ENCODE data around the gene SRD5A3. TPM values are rescaled to one million over a fixed set of nuclear protein-coding genes. Genes with fewer than 3 reads are reported as not detected.
A peak's percentile ranks its signal among the peaks of the same experiment; 100 is the strongest.

The SRD5A3 gene
- total RNA-seq, 6 donors from 2014 or later = 7.2 to 21.4 (median 13.0) TPM

GRCh38 chr4:55395218-55395528 lies 49.1 kb downstream of the SRD5A3 start:
- Histone ChIP-seq H3K36me3 (peaks cover 0 to 5% (median 0%) of the 10 kb centered on the region in 4 donors), H3K27me3 (no peaks in the 10 kb centered on the region), H3K27ac (peak overlapping the region; percentile 95 to 100 (median 98)), H3K4me3 (peak overlapping the region; percentile 80 to 98 (median 87)), H3K9me3 (no peaks in the 10 kb centered on the region), H3K4me1 (peaks cover 3 to 33% (median 19%) of the 10 kb centered on the region in 4 donors)
- no peak for ATAC-seq (ENCODE audit: low FRiP score in 2 of 2)
- DNase-seq = no peak
- 1% methylated on average over 4 of the region's 4 CpGs for WGBS, 2 donors
- TF ChIP-seq POLR2A (IDR thresholded peaks at IDR 0.05) (no peak), POLR2AphosphoS5 (IDR thresholded peaks at IDR 0.05) (no peak), CTCF (IDR thresholded peaks at IDR 0.05) (no peak), EP300 (IDR thresholded peaks at IDR 0.05) (no peak)

GRCh38 chr4:55395529-55396307 lies 49.7 kb downstream of the SRD5A3 start, which contains the start of gene TMEM165:
Gene TMEM165, plus strand, starts transcription at chr4:55395957. Its CDS starts 233 bp downstream, at chr4:55396190.
- DNase-seq (peak; percentile 96 to 98), ATAC-seq (ENCODE audit: low FRiP score in 2 of 2) (peak; percentile 96 to 98)
- Histone ChIP-seq H3K27ac (peak within 1 kb of the TSS; percentile 95 to 100 (median 98)), H3K36me3 (peaks cover 0 to 7% (median 2%) of the 10 kb centered on the region in 4 donors), H3K4me3 (peak within 1 kb of the TSS; percentile 80 to 98 (median 87)), H3K27me3 (no peaks in the 10 kb centered on the region), H3K9me3 (no peaks in the 10 kb centered on the region), H3K4me1 (peaks cover 3 to 36% (median 22%) of the 10 kb centered on the region in 4 donors)
- TF ChIP-seq EP300 (IDR thresholded peaks at IDR 0.05) = no peak
- peak; percentile 94 to 96 for TF ChIP-seq POLR2AphosphoS5 (IDR thresholded peaks at IDR 0.05)
- peak; percentile 11 to 99 (median 98) for TF ChIP-seq POLR2A (IDR thresholded peaks at IDR 0.05)
- TF ChIP-seq CTCF (IDR thresholded peaks at IDR 0.05) = peak in 2 of 6 experiments; percentile 31 to 33
- 0 to 1% methylated on average over 25 to 50 of the region's 95 CpGs for WGBS, 2 donors

GRCh38 chr4:55396308-55397125 lies 50.5 kb downstream of the SRD5A3 start:
- no peaks in the 10 kb centered on the region for H3K9me3 ChIP-seq
- H3K4me1 ChIP-seq = peaks cover 10 to 43% (median 29%) of the 10 kb centered on the region in 4 donors
- H3K27ac ChIP-seq = peak overlapping the region; percentile 95 to 100 (median 98)
- 0% methylated on average over 17 to 41 of the region's 41 CpGs for WGBS, 2 donors
- peaks cover 0 to 11% (median 2%) of the 10 kb centered on the region in 4 donors for H3K36me3 ChIP-seq
- no peaks in the 10 kb centered on the region for H3K27me3 ChIP-seq
- H3K4me3 ChIP-seq = peak overlapping the region; percentile 80 to 98 (median 87)
- DNase-seq (peak; percentile 45 to 91), ATAC-seq (ENCODE audit: low FRiP score in 2 of 2) (peak; percentile 47 to 64)
- TF ChIP-seq POLR2AphosphoS5 (IDR thresholded peaks at IDR 0.05) (peak in 1 of 2 donors; percentile 25), EP300 (IDR thresholded peaks at IDR 0.05) (no peak), POLR2A (IDR thresholded peaks at IDR 0.05) (peak in 1 of 4 donors; percentile 7), CTCF (IDR thresholded peaks at IDR 0.05) (no peak)

GRCh38 chr4:55397126-55397436 lies 51.0 kb downstream of the SRD5A3 start:
- WGBS, 2 donors = 9 to 11% methylated on average over 7 of the region's 7 CpGs
- DNase-seq (peak in 1 of 2 donors; percentile 24), ATAC-seq (ENCODE audit: low FRiP score in 2 of 2) (no peak)
- Histone ChIP-seq H3K9me3 (no peaks in the 10 kb centered on the region), H3K36me3 (peaks cover 0 to 13% (median 4%) of the 10 kb centered on the region in 4 donors), H3K27ac (peak overlapping the region; percentile 95 to 100 (median 98)), H3K4me1 (peaks cover 10 to 46% (median 30%) of the 10 kb centered on the region in 4 donors), H3K27me3 (no peaks in the 10 kb centered on the region), H3K4me3 (peak overlapping the region; percentile 80 to 98 (median 87))
- TF ChIP-seq POLR2AphosphoS5 (IDR thresholded peaks at IDR 0.05) (no peak), EP300 (IDR thresholded peaks at IDR 0.05) (no peak), POLR2A (IDR thresholded peaks at IDR 0.05) (no peak), CTCF (IDR thresholded peaks at IDR 0.05) (no peak)
